HG03571 (cell line): Measurements from ENCODE around the gene DMRT1.

Source experiments
- ATAC-seq: cut with Tn5 transposase; IDR thresholded peaks from one replicate; pipeline ENCODE4 v1.9.1; 2021; ENCODE audit not compliant: unreplicated experiment

DMRT1 gene

DNA sequence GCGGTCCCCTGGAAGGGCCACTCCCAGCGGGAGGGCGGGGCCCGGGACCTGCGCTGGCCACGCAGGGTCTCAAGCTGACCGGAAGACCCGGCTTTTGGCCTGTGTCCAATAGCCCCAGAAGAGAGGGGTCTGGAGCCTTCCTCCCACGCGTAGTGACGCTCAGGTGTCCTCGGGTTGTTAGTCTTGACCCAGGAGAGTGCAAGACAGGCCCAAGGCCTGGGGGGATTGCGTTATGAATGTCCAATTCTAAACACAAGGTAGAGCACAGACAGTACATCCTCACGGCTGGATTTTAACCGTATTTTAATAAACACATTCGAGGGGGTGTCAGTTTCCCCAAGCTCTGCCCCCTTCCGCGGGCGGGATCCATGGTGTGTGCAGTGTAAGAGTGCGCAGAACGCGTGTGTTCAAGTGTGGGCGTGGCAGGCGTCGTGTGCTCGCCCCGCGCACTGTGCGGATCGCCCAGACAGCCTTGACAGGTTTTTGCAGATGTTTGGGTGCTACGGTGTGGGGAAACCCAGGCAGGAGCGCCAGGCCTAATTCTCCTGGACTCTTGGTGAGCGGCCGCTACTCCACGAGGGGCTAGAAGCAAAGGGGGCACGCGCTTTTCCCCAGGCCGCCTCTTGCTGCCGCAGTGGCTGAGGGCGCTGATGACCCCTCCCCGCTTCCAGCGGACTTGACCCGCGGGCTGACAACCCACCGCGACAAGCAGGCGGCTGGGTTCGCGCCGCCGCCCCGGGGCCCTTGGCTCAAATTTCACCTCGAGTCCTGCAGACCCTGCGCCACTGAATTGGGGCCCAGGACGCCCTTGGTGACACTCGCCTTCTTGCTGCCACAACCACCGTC lies 128.9 kb downstream of the DMRT1 start:
- ATAC-seq, result no peak

- no peak for ATAC-seq
These were observed 130.5 kb downstream of the DMRT1 start for GRCh38 chr9:971901-972500.

- ATAC-seq, result no peak
These were observed 131.2 kb downstream of the DMRT1 start for GRCh38 chr9:972501-973294.

DNA sequence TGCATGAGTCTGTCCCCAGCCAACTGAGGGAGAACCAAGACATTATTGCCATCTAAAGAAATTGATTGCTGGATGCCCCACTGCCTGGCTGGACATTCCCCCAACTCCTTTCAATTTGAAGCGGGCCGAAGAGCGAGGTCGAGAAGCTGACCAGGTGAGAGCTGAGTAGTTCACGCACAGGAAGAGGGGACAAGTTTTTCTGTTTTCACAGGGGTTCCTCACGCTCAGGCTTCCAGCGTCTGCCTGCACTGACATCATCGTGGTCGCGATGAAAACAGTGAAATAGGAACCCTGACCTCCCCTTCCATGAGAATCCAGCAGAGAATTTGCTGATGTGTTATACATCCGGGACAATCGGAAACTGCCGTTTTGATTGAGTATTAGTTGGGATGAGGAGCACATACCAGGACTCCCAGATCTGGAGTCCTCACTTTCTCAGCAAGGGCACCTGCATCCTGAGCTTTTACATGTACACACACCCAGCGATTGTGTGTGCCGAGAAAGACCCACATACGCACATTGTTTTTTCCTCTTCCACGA lies 131.9 kb downstream of the DMRT1 start:
- no peak for ATAC-seq

GRCh38 chr9:974031-974995 lies 132.8 kb downstream of the DMRT1 start:
- ATAC-seq, result no peak

- ATAC-seq, result no peak
These were observed 133.7 kb downstream of the DMRT1 start for GRCh38 chr9:974996-975739.

DNA sequence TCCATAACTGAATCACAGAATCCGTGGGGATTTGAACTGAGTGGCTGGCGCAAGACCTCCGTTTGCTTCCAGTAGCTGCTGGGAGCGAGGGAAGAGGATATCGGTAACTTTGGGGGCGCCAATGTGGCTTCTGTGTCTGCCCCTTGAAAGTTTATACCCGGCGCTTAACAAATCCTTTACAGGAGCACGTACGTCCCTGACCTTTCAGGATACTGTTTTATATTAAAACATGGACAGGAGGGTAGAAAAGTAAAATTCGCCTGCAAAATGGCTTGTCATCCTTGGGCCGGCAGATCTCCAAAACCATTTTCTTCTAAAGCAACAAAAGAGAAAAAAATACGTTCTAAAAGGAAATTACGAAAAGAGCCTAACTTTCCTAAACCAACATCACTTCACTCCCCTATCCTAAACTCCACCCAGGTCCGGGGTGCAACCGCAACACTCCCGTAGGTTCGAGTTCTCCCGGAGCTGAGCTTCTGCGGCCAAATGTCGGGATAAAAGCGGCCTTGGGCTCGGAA lies 134.3 kb downstream of the DMRT1 start:
- no peak for ATAC-seq

DNA sequence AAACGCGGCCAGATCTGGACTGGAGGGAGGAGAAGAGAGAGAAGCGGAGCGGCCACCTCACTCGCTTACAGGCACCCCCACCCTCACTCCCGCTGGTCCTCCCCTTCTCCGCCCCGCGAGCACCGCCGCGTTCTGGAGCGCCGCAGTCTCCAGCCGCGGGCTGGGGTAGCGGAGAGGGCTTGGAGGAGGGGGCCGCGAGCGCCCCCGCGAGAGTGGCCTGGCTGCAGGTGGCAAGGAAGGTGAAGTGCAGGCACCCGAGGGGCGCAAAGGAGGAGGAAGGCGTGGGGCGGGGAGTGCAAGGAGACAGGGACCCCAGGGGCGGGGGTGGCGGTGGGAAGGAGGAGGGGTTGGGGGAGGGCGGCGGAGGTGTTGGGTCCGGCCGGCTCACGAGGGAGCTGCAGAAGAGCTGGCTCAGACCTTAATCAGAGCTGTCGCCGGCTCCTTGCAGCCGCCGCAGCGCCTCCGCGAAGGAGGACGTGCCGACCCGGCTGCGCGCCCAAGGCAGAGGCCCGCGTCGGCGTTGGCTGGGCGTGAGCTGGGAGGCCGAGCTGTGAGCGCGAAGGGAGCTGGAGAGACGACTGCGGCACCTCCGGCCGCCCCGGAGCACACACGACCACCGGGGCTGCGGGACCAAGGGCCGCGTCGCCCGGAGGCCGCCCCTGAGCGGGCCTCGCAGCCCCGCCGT lies 134.9 kb downstream of the DMRT1 start, which contains the start of gene DMRT3:
Gene DMRT3 (plus strand): TSS at position 398 of the 685 bp plus-strand sequence. CDS start 347 bp downstream, outside the sequence.
- no peak for ATAC-seq

DNA sequence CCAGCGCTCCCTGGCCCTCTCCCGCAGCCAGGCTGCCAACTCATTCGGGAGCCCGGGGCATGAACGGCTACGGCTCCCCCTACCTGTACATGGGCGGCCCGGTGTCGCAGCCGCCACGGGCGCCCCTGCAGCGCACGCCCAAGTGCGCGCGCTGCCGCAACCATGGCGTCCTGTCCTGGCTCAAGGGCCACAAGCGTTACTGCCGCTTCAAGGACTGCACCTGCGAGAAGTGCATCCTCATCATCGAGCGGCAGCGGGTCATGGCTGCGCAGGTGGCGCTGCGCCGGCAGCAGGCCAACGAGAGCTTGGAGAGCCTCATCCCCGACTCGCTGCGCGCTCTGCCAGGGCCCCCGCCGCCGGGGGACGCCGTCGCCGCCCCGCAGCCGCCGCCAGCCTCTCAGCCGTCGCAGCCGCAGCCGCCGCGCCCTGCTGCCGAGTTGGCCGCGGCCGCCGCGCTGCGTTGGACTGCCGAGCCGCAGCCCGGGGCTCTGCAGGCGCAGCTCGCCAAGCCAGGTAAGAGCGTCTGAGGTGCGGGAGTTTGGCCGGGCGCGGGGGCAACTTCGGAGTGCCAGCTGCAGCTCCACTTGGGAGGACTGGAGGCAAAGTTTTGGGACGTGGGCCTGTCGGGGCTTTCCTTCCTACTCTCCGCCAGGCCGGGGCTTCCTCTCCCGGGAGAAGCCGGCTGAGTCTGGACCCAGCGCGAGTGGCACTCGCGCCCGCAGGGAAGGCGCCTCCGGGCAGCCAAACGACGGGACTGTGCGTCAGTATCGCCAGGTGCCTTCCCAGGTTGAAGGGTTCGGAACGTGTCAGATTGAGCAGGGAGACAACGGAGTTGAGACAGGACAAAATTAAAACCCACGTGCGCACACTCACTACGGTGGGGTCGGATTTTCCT lies 135.7 kb downstream of the DMRT1 start:
- ATAC-seq, result no peak

GRCh38 chr9:977838-978830 lies 136.6 kb downstream of the DMRT1 start:
- no peak for ATAC-seq

- no peak for ATAC-seq
These were observed 138.5 kb downstream of the DMRT1 start for GRCh38 chr9:979983-980382.

DNA sequence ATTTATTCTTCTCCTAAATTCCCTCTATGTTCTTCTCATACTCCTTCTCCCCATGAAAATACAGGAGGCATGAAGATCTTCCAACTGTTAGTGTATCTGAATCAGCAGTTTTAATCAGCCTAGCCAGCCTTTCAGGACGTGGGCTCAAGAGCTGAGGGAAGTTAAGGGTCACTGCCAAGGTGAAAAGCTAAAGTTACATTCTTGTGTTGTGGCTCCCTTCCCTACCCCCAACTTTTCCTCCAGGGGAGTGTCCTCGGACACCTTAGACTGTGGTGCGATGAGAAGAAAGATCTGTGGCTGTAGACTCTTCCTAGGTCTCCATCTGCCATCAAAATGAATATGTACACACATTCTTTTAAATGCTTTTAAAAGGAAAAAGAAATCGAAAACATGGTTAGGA lies 139.1 kb downstream of the DMRT1 start:
- no peak for ATAC-seq

DNA sequence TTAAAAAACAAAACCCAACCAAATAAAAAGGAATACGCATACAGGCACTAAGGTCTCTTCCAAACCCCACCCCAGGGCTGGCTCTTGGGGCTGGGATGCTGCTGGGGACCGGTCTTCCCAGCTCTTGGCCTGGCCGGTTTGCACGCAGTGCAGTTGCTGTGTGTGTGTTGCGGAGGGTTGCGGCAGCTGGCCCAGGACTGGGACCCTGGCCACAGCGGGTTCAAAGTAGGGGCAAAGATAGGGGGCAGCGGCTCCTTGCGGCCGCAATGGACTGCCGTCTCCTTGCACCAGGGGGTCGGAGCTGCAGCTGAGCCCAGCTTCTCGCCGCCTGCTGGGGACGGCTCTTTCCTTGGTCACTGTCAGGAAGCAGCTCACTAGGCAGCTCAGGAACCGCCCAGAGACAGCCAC lies 140.0 kb downstream of the DMRT1 start:
- ATAC-seq, result no peak

DNA sequence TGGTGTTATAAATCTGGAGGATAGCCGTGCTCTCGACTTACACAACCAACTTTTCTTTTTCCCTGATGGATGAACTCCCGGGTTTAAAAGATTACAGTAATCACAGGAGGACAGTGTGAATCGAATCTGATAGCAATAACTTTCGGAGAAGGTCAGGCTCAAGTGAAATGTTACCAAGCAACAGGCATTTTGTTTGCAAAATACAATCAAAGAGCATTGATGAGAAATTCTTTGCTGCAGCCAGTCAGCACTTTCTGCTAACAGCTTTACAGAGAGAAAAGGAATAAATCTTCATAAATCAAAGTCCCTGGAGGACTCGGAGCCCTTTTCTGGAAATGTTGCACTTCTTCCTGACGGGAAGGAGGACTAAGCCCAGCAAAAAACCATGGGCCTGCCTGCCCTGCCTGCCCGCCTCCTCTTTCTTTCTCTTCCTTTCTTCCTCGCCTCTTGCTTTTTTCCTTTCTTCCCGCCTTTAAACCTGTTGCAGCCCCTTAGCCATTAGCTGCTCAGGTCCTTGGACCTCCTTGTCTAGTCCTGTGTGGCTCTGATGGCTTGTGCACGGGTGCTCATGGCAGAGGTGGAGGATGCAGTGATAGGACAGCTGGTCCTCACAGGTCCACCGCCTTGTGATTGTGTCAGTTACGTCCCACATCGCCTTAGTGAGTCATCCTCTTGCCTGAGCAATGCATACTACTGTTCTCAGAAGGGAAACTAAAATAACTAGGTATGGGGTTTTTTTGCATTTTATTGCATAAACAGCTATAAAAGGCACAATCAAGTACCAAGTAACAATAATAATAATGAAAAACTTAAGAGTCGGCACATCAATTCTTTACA lies 141.1 kb downstream of the DMRT1 start:
- no peak for ATAC-seq

DNA sequence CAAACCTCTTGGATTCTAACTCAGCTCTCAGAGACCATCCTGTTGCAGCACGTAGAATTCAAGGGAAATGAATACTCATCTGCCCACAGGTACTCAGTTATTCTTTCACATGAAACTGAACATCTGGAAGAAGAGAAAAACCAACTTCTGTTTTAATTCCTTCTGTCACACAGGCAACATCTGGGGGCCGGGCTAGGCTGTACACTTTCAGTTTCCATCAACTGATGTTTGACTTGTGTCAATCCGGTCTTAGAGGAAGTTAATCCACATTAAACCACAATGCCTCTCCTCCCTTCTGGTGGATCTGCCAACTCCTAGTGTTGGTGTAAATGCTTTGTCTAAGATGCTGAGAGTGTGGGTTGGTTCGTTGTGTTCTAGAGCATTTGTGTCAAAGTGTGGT lies 152.5 kb downstream of the DMRT1 start:
- ATAC-seq, result no peak

DNA sequence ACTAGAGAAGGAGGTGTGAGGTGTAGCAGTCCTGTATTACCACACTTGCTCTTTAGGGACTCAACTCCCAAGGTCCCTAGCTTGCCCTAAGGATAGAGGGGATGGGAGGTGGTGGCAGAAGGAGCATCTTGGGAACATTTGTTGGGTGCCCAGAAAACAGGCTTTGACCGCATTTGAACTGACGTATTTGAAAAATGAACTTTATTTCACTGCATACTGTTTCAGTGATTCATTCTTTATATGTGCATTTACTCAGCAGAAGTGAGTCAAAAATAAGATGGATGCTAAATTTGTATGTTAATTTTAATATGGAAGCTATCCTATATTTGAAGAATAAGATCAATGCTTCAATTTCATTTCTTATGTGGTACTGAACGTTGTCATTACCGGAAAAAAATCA lies 153.7 kb downstream of the DMRT1 start:
- no peak for ATAC-seq
